Stomach smooth muscle (tissue), 2 donors: ENCODE measurements around the gene C2.

Experiments used
- H3K27ac ChIP-seq: one replicate; pipeline ENCODE4 v1.7.0; 2013; ENCODE audit warnings: mild to moderate bottlenecking, low read length, inconsistent platforms
- H3K27me3 ChIP-seq, 2 donors: one replicate each; pipeline ENCODE4 v1.7.0; 2013; ENCODE audit warnings: low read length in 2 of 2; ENCODE audit not compliant: insufficient read depth in 2 of 2, control insufficient read depth in 1 of 2
- H3K36me3 ChIP-seq, 2 donors: one replicate each; pipeline ENCODE4 v1.7.0; 2013; ENCODE audit warnings: low read length in 2 of 2; ENCODE audit not compliant: control insufficient read depth in 2 of 2, insufficient read depth in 2 of 2
- H3K4me1 ChIP-seq: one replicate; pipeline ENCODE4 v1.7.0; 2013; ENCODE audit warnings: low read length; ENCODE audit not compliant: control insufficient read depth, insufficient read depth
- H3K4me3 ChIP-seq, 2 donors: one replicate each; pipeline ENCODE4 v1.7.0; 2013; ENCODE audit warnings: low read length in 2 of 2
- H3K9ac ChIP-seq, 2 donors: one replicate each; pipeline ENCODE4 v1.7.0; 2013; ENCODE audit warnings: low read length in 2 of 2, mild to moderate bottlenecking in 1 of 2
- H3K9me3 ChIP-seq, 2 donors: one replicate each; pipeline ENCODE4 v1.7.0; 2013; ENCODE audit warnings: low read length in 2 of 2; ENCODE audit not compliant: control insufficient read depth in 2 of 2
- donor health status: healthy.
- donor health status: Pancreatic carcinoma.

Gene C2

DNA sequence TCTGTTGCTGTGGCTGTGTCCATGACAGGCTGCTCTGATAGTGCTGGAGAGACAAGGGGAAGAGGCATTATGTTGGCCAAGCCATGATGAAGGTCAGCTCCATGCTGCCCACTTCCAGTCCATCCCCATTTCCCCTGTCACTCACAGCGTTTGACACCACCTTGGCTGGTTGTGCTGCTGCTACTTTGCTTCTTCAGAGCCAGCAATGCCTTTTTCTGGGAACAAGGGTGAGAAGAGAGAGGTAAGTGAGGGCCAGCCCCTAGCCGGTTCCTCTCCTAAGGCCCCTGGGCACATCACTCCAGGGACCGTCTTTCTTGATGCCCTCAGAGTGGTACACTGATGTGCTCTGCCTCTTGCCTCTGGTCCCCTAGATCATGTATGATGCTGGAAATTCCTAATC lies 29.3 kb downstream of the C2 start:
- H3K9ac ChIP-seq, result peak overlapping the region in 1 of 2 donors; percentile 51
- H3K27me3 ChIP-seq, result no peaks in the 10 kb centered on the region
- H3K36me3 ChIP-seq, result peaks cover 52% of the 10 kb centered on the region in 2 donors
- no peak overlapping the region for H3K27ac ChIP-seq
- no peak overlapping the region for H3K4me3 ChIP-seq
- H3K4me1 ChIP-seq, result peaks cover 21% of the 10 kb centered on the region
- no peaks in the 10 kb centered on the region for H3K9me3 ChIP-seq

DNA sequence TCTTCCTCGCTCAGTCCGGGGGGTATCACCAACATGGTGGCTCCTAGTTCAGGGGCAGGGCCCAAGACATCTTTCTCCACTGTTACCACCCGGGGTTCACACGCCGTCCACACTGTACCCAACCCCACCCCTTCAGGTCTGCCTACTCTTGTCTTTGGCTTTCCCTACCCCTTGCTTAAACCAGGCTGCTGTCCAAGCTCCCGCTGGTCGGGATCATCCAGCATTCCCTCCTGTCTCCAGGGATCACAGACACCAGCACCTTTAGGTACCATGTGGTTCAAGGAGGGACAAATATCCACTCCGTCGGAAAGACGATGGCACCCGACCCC lies 30.9 kb downstream of the C2 start:
- H3K9ac ChIP-seq, result peak overlapping the region; percentile 91 to 99
- peak overlapping the region; percentile 86 to 100 for H3K4me3 ChIP-seq
- H3K9me3 ChIP-seq, result no peaks in the 10 kb centered on the region
- H3K27ac ChIP-seq, result peak overlapping the region; percentile 92
- peaks cover 53 to 54% of the 10 kb centered on the region in 2 donors for H3K36me3 ChIP-seq
- H3K4me1 ChIP-seq, result peaks cover 21% of the 10 kb centered on the region
- H3K27me3 ChIP-seq, result no peaks in the 10 kb centered on the region

DNA sequence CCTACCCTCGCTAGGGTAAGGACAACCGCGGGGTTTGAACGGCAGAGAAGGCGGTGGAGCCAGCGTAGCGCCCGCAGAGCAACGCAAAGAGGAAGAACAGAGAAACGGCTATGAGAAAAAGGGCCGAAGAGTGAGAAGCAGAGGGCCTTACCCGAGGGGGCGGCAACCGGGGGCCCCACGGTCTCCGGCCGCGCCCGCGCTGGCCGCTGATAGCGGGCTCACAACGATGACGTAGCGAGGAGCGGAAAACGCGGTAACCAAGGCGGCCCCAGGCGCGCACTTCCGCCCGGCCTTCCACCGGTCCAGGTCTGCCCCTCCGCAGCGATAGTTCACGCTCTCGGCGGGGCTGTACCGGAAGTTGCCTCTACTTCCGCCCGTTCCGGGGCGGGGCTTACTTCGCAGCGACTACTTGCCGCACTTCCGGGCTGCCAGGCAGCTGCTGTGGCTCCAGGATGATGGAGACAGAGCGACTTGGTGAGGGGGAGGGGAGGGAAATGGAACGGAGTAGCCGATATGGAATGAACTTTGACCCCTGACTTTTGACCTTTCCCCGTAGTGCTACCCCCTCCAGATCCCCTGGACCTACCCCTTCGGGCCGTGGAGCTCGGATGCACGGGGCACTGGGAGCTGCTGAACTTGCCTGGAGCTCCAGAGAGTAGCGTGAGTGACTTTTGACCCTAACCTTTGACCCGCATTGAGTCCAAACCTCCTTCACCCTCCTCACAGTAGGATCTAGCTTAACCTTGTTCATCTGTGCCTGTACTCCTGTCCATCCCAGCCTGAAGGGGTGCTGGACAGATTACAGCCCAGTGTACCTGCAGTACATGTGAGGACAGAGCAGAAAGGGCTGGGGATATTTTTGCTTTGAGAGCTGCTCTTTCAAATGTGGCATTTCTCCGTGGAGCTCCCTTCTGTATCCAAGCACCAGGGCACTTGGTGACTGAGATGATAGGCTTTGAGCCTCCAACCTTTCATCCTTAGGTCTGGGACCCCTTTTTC lies 31.5 kb downstream of the C2 start, which contains the start of the genes NELFE and SKIC2:
Gene NELFE (minus strand): TSS at position 231 of the 999 bp plus-strand sequence. CDS start 525 bp downstream, outside the sequence.
Gene SKIC2 (plus strand): TSS at position 435 of the 999 bp plus-strand sequence. CDS start 18 bp downstream, at position 453.
- Histone ChIP-seq H3K4me3 (peak within 1 kb of the TSS; percentile 93 to 100), H3K9me3 (no peaks in the 10 kb centered on the region), H3K27ac (peak within 1 kb of the TSS; percentile 92), H3K9ac (peak within 1 kb of the TSS; percentile 91 to 99), H3K27me3 (no peaks in the 10 kb centered on the region), H3K4me1 (peaks cover 21% of the 10 kb centered on the region), H3K36me3 (peaks cover 53% of the 10 kb centered on the region in 2 donors)

- no peak overlapping the region for H3K27ac ChIP-seq
- H3K9me3 ChIP-seq, result no peaks in the 10 kb centered on the region
- H3K9ac ChIP-seq, result no peak overlapping the region
- H3K27me3 ChIP-seq, result no peaks in the 10 kb centered on the region
- H3K36me3 ChIP-seq, result peaks cover 47 to 57% of the 10 kb centered on the region in 2 donors
- H3K4me3 ChIP-seq, result no peak overlapping the region
- H3K4me1 ChIP-seq, result peaks cover 21% of the 10 kb centered on the region
These were observed 34.1 kb downstream of the C2 start for GRCh38 chr6:31961616-31962015.

- Histone ChIP-seq H3K27me3 (no peaks in the 10 kb centered on the region), H3K36me3 (peaks cover 59 to 71% of the 10 kb centered on the region in 2 donors), H3K4me1 (peaks cover 11% of the 10 kb centered on the region), H3K9ac (no peak overlapping the region), H3K27ac (no peak overlapping the region), H3K4me3 (no peak overlapping the region), H3K9me3 (no peaks in the 10 kb centered on the region)
These were observed 36.4 kb downstream of the C2 start for GRCh38 chr6:31963921-31964320.

- Histone ChIP-seq H3K9me3 (no peaks in the 10 kb centered on the region), H3K4me3 (no peak overlapping the region), H3K27me3 (no peaks in the 10 kb centered on the region), H3K9ac (no peak overlapping the region), H3K36me3 (peaks cover 64 to 77% of the 10 kb centered on the region in 2 donors), H3K27ac (no peak overlapping the region), H3K4me1 (peaks cover 15% of the 10 kb centered on the region)
These were observed 38.2 kb downstream of the C2 start for GRCh38 chr6:31965700-31966099.

GRCh38 chr6:31966506-31966905 lies 39.0 kb downstream of the C2 start:
- Histone ChIP-seq H3K36me3 (peaks cover 56 to 69% of the 10 kb centered on the region in 2 donors), H3K4me1 (peaks cover 23% of the 10 kb centered on the region)

DNA sequence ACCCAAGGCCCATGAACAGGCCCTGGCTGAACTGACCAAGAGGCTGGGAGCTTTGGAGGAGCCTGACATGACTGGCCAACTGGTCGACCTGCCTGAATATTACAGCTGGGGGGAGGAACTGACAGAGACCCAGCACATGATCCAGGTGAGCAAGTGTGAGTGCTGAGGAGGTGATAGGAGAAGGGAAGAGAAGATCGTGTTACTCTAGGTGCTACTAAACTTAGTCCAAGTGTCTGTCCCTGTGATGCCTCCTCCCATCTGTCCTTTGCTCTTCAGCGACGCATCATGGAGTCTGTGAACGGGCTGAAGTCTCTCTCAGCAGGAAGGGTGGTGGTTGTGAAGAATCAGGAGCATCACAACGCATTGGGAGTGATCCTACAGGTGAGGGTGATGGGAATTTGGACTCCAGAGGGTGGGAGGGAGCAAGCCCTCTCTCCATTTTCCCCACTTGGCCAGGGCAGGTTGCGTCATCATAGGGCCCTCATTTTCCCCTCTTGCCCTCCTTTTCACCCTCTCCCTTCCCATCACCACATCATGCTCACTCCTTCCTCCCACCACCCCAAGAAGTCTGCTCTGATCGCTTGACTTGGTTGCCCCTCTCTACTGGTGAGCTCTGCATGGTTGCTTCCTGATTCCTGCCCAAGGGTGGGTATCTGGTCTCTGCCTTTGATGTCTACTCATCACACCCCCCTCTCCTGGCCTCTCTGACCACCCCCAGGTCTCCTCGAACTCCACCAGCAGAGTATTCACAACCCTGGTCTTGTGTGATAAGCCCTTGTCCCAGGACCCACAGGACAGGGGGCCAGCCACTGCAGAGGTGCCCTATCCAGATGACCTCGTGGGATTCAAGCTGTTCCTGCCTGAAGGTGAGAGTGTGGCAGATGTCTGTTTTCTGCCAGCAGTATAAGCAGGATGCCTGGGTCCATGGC lies 39.7 kb downstream of the C2 start:
- H3K9ac ChIP-seq, result no peak overlapping the region
- H3K9me3 ChIP-seq, result no peaks in the 10 kb centered on the region
- H3K36me3 ChIP-seq, result peaks cover 49 to 61% of the 10 kb centered on the region in 2 donors
- H3K27ac ChIP-seq, result no peak overlapping the region
- H3K27me3 ChIP-seq, result no peaks in the 10 kb centered on the region
- no peak overlapping the region for H3K4me3 ChIP-seq
- peaks cover 29% of the 10 kb centered on the region for H3K4me1 ChIP-seq

More at GRCh38 chr6:31966506-31966905, 39.0 kb downstream of the C2 start:
- Histone ChIP-seq H3K9me3 (no peaks in the 10 kb centered on the region), H3K27me3 (no peaks in the 10 kb centered on the region), H3K9ac (no peak overlapping the region), H3K4me3 (no peak overlapping the region), H3K27ac (no peak overlapping the region)

DNA sequence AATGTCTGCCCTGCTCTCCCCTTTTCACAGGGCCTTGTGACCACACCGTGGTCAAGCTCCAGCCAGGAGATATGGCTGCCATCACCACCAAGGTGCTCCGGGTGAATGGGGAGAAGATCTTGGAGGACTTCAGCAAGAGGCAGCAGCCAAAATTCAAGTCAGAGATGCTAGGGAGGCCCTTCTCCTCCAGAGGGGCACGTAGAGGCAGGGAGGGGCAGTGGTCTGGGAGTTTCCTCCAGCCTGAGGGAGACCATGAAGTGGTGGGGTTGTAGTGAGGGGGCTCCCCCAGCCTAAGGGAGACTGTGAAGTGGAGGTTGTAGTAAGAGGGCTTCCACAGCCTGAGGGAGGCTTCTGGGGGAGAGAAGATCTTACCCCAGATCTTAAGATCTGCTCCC lies 40.4 kb downstream of the C2 start:
- Histone ChIP-seq H3K36me3 (peaks cover 43 to 54% of the 10 kb centered on the region in 2 donors), H3K27me3 (no peaks in the 10 kb centered on the region), H3K4me3 (no peak overlapping the region), H3K4me1 (peaks cover 35% of the 10 kb centered on the region), H3K9ac (no peak overlapping the region), H3K9me3 (no peaks in the 10 kb centered on the region), H3K27ac (no peak overlapping the region)

- Histone ChIP-seq H3K36me3 (peaks cover 39 to 52% of the 10 kb centered on the region in 2 donors), H3K9me3 (no peaks in the 10 kb centered on the region), H3K4me1 (peaks cover 39% of the 10 kb centered on the region), H3K27me3 (no peaks in the 10 kb centered on the region), H3K4me3 (no peak overlapping the region), H3K9ac (no peak overlapping the region), H3K27ac (no peak overlapping the region)
These were observed 40.8 kb downstream of the C2 start for GRCh38 chr6:31968326-31968725.
